H9 (cell line): ENCODE data around the gene TDP1. TPM values are rescaled to one million over a fixed set of nuclear protein-coding genes. Genes with fewer than 3 reads are reported as not detected.

Experiments used
- DNase-seq: peaks from one replicate; pipeline ENCODE4 v3.0.0-alpha.2; 2017
- H2AFZ ChIP-seq: one replicate; pipeline ENCODE4 v1.6.1; 2013; ENCODE audit warnings: mild to moderate bottlenecking, low read length, control low read depth, moderate library complexity
- H2AK5ac ChIP-seq: 2 replicates; pipeline ENCODE4 v1.6.1; 2013; ENCODE audit warnings: low read length, control low read depth, mixed read lengths; ENCODE audit not compliant: insufficient read length
- H2BK120ac ChIP-seq: one replicate; pipeline ENCODE4 v1.6.1; 2013; ENCODE audit warnings: low read depth, mild to moderate bottlenecking, low read length, control low read depth, inconsistent platforms; ENCODE audit not compliant: poor library complexity, severe bottlenecking
- H2BK12ac ChIP-seq: 2 replicates; pipeline ENCODE4 v1.6.1; 2013; ENCODE audit warnings: low read length, control low read depth, mixed read lengths, low read depth; ENCODE audit not compliant: insufficient read length
- H2BK15ac ChIP-seq: 2 replicates; pipeline ENCODE4 v1.6.1; 2013; ENCODE audit warnings: low read depth, low read length, control low read depth
- H2BK20ac ChIP-seq: one replicate; pipeline ENCODE4 v1.6.1; 2013; ENCODE audit warnings: low read depth, mild to moderate bottlenecking, low read length, control low read depth, inconsistent platforms; ENCODE audit not compliant: poor library complexity, severe bottlenecking
- H2BK5ac ChIP-seq: 2 replicates; pipeline ENCODE4 v1.6.1; 2013; ENCODE audit warnings: low read length, control low read depth, mixed read lengths; ENCODE audit not compliant: insufficient read length
- H3K14ac ChIP-seq: 2 replicates; pipeline ENCODE4 v1.6.1; 2013; ENCODE audit warnings: low read length, control low read depth; ENCODE audit not compliant: insufficient read depth
- H3K18ac ChIP-seq: 2 replicates; pipeline ENCODE4 v1.6.1; 2013; ENCODE audit warnings: low read depth, mild to moderate bottlenecking, mixed read lengths, low read length, control low read depth; ENCODE audit not compliant: insufficient read length
- H3K23ac ChIP-seq: 2 replicates; pipeline ENCODE4 v1.6.1; 2013; ENCODE audit warnings: low read length, control low read depth, mixed read lengths, low read depth; ENCODE audit not compliant: insufficient read length
- H3K23me2 ChIP-seq: 2 replicates; pipeline ENCODE4 v1.6.1; 2013; ENCODE audit warnings: low read depth, mild to moderate bottlenecking, mixed read lengths, low read length, control low read depth; ENCODE audit not compliant: insufficient read length, poor library complexity, severe bottlenecking
- H3K27ac ChIP-seq: 2 replicates; pipeline ENCODE4 v1.5.1; 2013; ENCODE audit warnings: low read length, control low read depth, mixed read lengths, low read depth; ENCODE audit not compliant: insufficient read length
- H3K27me3 ChIP-seq: 2 replicates; pipeline ENCODE4 v1.6.1; 2013; ENCODE audit warnings: low read length, control low read depth, inconsistent platforms; ENCODE audit not compliant: insufficient read depth
- H3K4ac ChIP-seq: 2 replicates; pipeline ENCODE4 v1.6.1; 2013; ENCODE audit warnings: low read depth, mild to moderate bottlenecking, control low read depth, inconsistent platforms, low read length, moderate library complexity
- H3K4me1 ChIP-seq: 2 replicates; pipeline ENCODE4 v1.6.1; 2013; ENCODE audit warnings: low read length, control low read depth, inconsistent platforms; ENCODE audit not compliant: insufficient read depth
- H3K4me2 ChIP-seq: 2 replicates; pipeline ENCODE4 v1.6.1; 2013; ENCODE audit warnings: low read length, control low read depth, mixed read lengths; ENCODE audit not compliant: insufficient read length, insufficient read depth
- H3K56ac ChIP-seq: 2 replicates; pipeline ENCODE4 v1.6.1; 2013; ENCODE audit warnings: low read depth, mild to moderate bottlenecking, mixed read lengths, low read length, control low read depth; ENCODE audit not compliant: insufficient read length
- H3K79me1 ChIP-seq: 2 replicates; pipeline ENCODE4 v1.6.1; 2013; ENCODE audit warnings: low read depth, mild to moderate bottlenecking, moderate library complexity, low read length, control low read depth, inconsistent platforms; ENCODE audit not compliant: insufficient read depth, poor library complexity, severe bottlenecking
- H3K79me2 ChIP-seq: 2 replicates; pipeline ENCODE4 v1.6.1; 2013; ENCODE audit warnings: low read length, control low read depth, inconsistent platforms; ENCODE audit not compliant: insufficient read depth
- H3K9ac ChIP-seq: 2 replicates; pipeline ENCODE4 v1.6.1; 2013; ENCODE audit warnings: low read length, control low read depth, mixed read lengths; ENCODE audit not compliant: insufficient read length; ENCODE audit errors: extremely low read depth
- H3K9me3 ChIP-seq: one replicate; pipeline ENCODE4 v1.6.1; 2013; ENCODE audit warnings: low read depth, low read length, inconsistent platforms; ENCODE audit not compliant: control insufficient read depth
- H3T11ph ChIP-seq: one replicate; pipeline ENCODE4 v1.6.1; 2013; ENCODE audit warnings: mild to moderate bottlenecking, low read length, control low read depth, inconsistent platforms
- H4K20me1 ChIP-seq: one replicate; pipeline ENCODE4 v1.6.1; 2013; ENCODE audit not compliant: control insufficient read depth, insufficient read length, insufficient read depth
- H4K5ac ChIP-seq: 2 replicates; pipeline ENCODE4 v1.6.1; 2013; ENCODE audit warnings: low read depth, mild to moderate bottlenecking, mixed read lengths, low read length, control low read depth; ENCODE audit not compliant: insufficient read length
- H4K8ac ChIP-seq: replicated peaks from 2 replicates; pipeline ENCODE4 v1.6.1; 2013; ENCODE audit warnings: low read length, control low read depth, mixed read lengths, low read depth; ENCODE audit not compliant: insufficient read length
- H4K91ac ChIP-seq: 2 replicates; pipeline ENCODE4 v1.6.1; 2013; ENCODE audit warnings: low read depth, mild to moderate bottlenecking, moderate library complexity, mixed read lengths, low read length, control low read depth; ENCODE audit not compliant: insufficient read length
- H3K27ac Mint-ChIP-seq, 3 experiments: 2 replicates in 2 of 3; 3 replicates in 1 of 3; pipeline ENCODE4 v1.8.0; 2020 to 2021; ENCODE audit warnings: mixed read lengths in 3 of 3, mild to moderate bottlenecking in 1 of 3, moderate library complexity in 1 of 3
- H3K27me3 Mint-ChIP-seq: 2 replicates; pipeline ENCODE4 v1.8.0; 2021; ENCODE audit warnings: low read depth, mild to moderate bottlenecking, moderate library complexity, mixed read lengths
- H3K36me3 Mint-ChIP-seq, 3 experiments: 2 replicates in 2 of 3; 3 replicates in 1 of 3; pipeline ENCODE4 v1.8.0; 2020 to 2021; ENCODE audit warnings: low read depth in 3 of 3, mixed read lengths in 3 of 3; ENCODE audit not compliant: insufficient read depth in 1 of 3
- H3K4me1 Mint-ChIP-seq, 2 experiments: 2 replicates each; pipeline ENCODE4 v1.8.0; 2020; ENCODE audit warnings: mixed read lengths in 2 of 2
- H3K4me3 Mint-ChIP-seq, 2 experiments: 2 replicates in 1 of 2; 3 replicates in 1 of 2; pipeline ENCODE4 v1.8.0; 2020 to 2021; ENCODE audit warnings: mild to moderate bottlenecking in 2 of 2, mixed read lengths in 2 of 2, moderate library complexity in 1 of 2
- H3K9me3 Mint-ChIP-seq, 2 experiments: 2 replicates in 1 of 2; 3 replicates in 1 of 2; pipeline ENCODE4 v1.8.0; 2020; ENCODE audit warnings: mild to moderate bottlenecking in 2 of 2, mixed read lengths in 2 of 2, moderate library complexity in 1 of 2
- WGBS: extraction: QIAGEN DNeasy Blood & Tissue Kit; methylation state at CpG from one replicate; pipeline ENCODE4 v1.1.7; 2013; ENCODE audit warnings: missing lambda C conversion rate, low lambda C conversion rate, mixed read lengths; ENCODE audit not compliant: insufficient read length; ENCODE audit errors: extremely low coverage; 5-methylcytosine and 5-hydroxymethylcytosine counted together
- total RNA-seq: library from RNA; stranded (reverse); gene quantifications from 2 replicates; pipeline ENCODE4 v1.2.1, GENCODE V29; 2021
- TF ChIP-seq, protein P1 (sequence below): fragments of 200-600 bp; sonication (generic); conservative IDR thresholded peaks from 3 replicates; pipeline ENCODE4 v1.8.0; 2021; ENCODE audit warnings: antibody characterized with exemption, mild to moderate bottlenecking

The TDP1 gene
- total RNA-seq, 1 experiment from 2014 or later, result 53.4 TPM

DNA sequence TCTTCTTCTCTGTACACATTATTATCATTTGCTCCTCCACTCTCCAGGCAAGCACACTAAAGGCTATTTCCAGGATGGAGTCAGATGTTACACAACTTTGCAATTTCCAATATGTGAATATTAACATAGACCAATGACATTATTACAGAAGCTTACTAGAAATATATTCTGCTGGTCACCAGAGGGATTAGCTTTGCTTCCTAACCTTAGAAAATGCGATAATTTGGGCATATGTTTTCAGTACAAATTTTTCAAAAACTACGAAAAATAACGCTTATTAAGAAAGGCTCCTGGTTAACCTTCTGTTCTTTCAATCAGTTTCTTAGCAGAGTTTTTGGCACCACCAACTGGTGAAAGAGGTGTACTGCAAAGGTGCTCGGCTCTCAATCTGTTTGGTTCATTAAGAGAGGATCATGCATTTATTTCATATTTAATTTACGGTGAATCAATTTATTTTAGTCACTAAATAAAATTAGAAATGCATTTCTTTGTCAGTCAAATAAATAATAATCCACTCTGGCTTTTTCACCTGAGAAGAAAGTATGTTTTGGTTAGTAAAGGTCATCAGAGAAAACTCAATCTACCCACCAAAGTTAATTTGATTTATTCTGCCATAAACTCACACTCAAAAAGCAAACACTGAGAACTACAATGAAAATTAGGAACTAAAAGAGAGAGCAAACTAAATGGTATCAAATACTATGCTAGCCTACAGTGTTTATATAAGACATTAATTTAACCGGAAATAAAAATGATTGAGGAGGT lies 40.4 kb upstream of the TDP1 start:
- whole genome bisulfite sequencing, result no CpG with 5 or more reads among the region's 6 CpGs

More for the DNA sequence above, 40.4 kb upstream of the TDP1 start:
- Histone ChIP-seq H4K5ac (no peak overlapping the region), H2AK5ac (no peak overlapping the region), H2BK20ac (no peak overlapping the region), H4K91ac (no peak overlapping the region), H2AFZ (no peak overlapping the region), H3K23ac (no peak overlapping the region), H2BK120ac (no peak overlapping the region), H3K14ac (no peak overlapping the region), H3K23me2 (no peaks in the 10 kb centered on the region), H3K79me1 (no peaks in the 10 kb centered on the region), H2BK12ac (no peak overlapping the region), H4K8ac (no peak overlapping the region), H3K27me3 (no peaks in the 10 kb centered on the region), H3K9ac (no peak overlapping the region), H3K79me2 (no peaks in the 10 kb centered on the region), H3K27ac (no peak overlapping the region), H3K56ac (no peak overlapping the region), H3T11ph (no peak overlapping the region), H2BK5ac (no peak overlapping the region), H3K9me3 (no peaks in the 10 kb centered on the region), H3K4me2 (no peak overlapping the region), H3K4ac (no peak overlapping the region), H4K20me1 (no peaks in the 10 kb centered on the region), H2BK15ac (no peak overlapping the region), H3K4me1 (peaks cover 4% of the 10 kb centered on the region; the same call in 1 of the 2 replicates), H3K18ac (no peak overlapping the region)
- H3K4me1 Mint-ChIP-seq, result peaks cover 31 to 32% of the 10 kb centered on the region in 2 experiments
- no peaks in the 10 kb centered on the region; the same call in none of the 2 replicates for H3K27me3 Mint-ChIP-seq
- no peak overlapping the region for H3K4me3 Mint-ChIP-seq
- H3K27ac Mint-ChIP-seq, result no peak overlapping the region
- no peaks in the 10 kb centered on the region for H3K9me3 Mint-ChIP-seq
- TF ChIP-seq, protein P1, sequence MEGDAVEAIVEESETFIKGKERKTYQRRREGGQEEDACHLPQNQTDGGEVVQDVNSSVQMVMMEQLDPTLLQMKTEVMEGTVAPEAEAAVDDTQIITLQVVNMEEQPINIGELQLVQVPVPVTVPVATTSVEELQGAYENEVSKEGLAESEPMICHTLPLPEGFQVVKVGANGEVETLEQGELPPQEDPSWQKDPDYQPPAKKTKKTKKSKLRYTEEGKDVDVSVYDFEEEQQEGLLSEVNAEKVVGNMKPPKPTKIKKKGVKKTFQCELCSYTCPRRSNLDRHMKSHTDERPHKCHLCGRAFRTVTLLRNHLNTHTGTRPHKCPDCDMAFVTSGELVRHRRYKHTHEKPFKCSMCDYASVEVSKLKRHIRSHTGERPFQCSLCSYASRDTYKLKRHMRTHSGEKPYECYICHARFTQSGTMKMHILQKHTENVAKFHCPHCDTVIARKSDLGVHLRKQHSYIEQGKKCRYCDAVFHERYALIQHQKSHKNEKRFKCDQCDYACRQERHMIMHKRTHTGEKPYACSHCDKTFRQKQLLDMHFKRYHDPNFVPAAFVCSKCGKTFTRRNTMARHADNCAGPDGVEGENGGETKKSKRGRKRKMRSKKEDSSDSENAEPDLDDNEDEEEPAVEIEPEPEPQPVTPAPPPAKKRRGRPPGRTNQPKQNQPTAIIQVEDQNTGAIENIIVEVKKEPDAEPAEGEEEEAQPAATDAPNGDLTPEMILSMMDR, result peak; percentile 95
- peak; percentile 34 for DNase-seq
- H3K36me3 Mint-ChIP-seq, result no peaks in the 10 kb centered on the region
